Measurements from ENCODE around the gene PIGR. TPM values are rescaled to one million over a fixed set of nuclear protein-coding genes. Genes with fewer than 3 reads are reported as not detected.

PIGR gene, protein sequence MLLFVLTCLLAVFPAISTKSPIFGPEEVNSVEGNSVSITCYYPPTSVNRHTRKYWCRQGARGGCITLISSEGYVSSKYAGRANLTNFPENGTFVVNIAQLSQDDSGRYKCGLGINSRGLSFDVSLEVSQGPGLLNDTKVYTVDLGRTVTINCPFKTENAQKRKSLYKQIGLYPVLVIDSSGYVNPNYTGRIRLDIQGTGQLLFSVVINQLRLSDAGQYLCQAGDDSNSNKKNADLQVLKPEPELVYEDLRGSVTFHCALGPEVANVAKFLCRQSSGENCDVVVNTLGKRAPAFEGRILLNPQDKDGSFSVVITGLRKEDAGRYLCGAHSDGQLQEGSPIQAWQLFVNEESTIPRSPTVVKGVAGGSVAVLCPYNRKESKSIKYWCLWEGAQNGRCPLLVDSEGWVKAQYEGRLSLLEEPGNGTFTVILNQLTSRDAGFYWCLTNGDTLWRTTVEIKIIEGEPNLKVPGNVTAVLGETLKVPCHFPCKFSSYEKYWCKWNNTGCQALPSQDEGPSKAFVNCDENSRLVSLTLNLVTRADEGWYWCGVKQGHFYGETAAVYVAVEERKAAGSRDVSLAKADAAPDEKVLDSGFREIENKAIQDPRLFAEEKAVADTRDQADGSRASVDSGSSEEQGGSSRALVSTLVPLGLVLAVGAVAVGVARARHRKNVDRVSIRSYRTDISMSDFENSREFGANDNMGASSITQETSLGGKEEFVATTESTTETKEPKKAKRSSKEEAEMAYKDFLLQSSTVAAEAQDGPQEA
- total RNA-seq = under 0.01 TPM in 2 replicates

GRCh38 chr1:206946261-206946660 is at the start of gene PIGR:
Gene PIGR, minus strand, starts transcription at chr1:206946466. Its CDS starts 5,935 bp downstream, at chr1:206940531.

DNA sequence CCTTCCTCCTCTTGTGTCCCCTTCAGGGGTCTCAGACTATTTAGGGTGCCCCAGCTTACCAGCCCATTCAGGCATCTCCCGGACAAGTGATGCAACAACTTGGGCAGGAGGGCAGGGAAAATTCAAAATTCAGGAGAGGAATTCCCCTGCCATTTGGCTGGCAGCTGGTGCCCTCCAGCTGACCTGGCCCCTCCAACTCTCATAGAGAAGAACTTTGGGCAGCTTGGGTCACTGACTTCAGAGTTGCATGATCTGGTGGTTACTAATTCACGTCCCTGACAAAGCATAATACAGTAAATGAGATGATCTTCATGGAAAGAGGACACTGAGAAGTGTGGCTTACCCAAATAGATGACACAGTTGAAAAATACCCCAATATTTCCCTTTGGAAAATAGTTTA is 24.2 kb upstream of the PIGR start, which contains the start of gene FCAMR:
Gene FCAMR (minus strand): TSS at position 15 of the 400 bp plus-strand sequence. CDS start 335 bp downstream, outside the sequence.

DNA sequence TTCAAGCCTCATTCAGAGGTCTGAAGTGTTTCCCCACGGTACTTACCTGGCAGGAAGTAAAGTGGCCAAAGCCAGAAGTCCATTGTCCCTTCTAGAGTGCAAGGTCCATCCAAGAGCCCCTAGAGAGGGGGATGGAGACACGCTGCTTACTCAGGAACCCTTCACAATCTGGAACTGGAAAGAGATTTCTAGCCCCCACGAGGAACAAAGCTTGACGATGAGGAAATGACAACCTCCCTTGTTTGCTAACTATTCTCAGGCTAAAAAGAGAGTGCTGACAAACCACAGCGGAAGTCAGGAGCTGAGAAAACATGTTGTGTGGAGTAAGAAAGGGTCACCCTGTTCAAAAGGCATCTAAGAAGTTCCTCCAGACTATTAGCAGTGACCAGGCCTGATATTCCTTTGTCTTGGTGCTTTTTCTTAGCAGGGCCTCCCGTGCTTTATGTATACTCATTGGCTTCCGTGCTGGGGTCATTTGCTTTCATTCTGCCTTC is 24.4 kb downstream of the PIGR start, which contains the start of gene FCMR:
Gene FCMR (minus strand): TSS at position 170 of the 494 bp plus-strand sequence. CDS start 87 bp downstream, at position 83.

DNA sequence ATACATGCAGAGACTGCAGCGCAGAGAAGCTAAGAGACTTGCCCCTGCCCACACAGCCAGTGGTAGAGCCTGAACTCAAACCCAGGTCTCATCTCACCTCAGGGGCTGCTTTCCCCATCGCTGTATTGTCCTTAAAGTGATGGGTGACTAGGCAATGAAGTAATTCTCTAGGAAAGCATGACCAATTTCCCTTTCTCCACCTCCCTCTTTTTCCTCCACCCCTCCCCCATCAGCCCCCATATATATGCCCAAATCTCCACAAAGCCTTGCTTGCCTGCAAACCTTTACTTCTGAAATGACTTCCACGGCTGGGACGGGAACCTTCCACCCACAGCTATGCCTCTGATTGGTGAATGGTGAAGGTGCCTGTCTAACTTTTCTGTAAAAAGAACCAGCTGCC is 49.1 kb downstream of the PIGR start, which contains the start of gene IL24:
Gene IL24 (plus strand): TSS at position 269 of the 400 bp plus-strand sequence. CDS start 390 bp downstream, outside the sequence.

Other genes starting within 250 kb of the PIGR start
- not detected in 2 replicates for gene IL19, start 175.7 kb downstream of the PIGR start, total RNA-seq
- 0.63 TPM in 1 of 2 replicates, not detected in the other for gene IL10, start 174.0 kb downstream of the PIGR start, total RNA-seq
- gene IL20, start 80.8 kb downstream of the PIGR start, total RNA-seq = not detected in 2 replicates
- gene IL24, start 49.0 kb downstream of the PIGR start, total RNA-seq = not detected in 2 replicates
- not detected in 2 replicates for gene FCMR, start 24.5 kb downstream of the PIGR start, total RNA-seq
- gene FCAMR, start 24.0 kb upstream of the PIGR start, total RNA-seq = not detected in 2 replicates
- 1.3 and 2.4 TPM in 2 replicates for gene C1orf116, start 86.3 kb upstream of the PIGR start, total RNA-seq
- 4.1 and 4.6 TPM in 2 replicates for gene YOD1, start 104.7 kb upstream of the PIGR start, total RNA-seq
- 2.6 and 7.2 TPM in 2 replicates for gene PFKFB2, start 106.8 kb upstream of the PIGR start, total RNA-seq
- not detected in 2 replicates for gene C4BPB, start 142.4 kb upstream of the PIGR start, total RNA-seq
- gene C4BPA, start 157.8 kb upstream of the PIGR start, total RNA-seq = under 0.01 TPM in 1 of 2 replicates, not detected in the other

Data from mesangial cell (primary cell).